Keratinocyte (primary cell): ENCODE measurements around the gene TMEM88. TPM values are rescaled to one million over a fixed set of nuclear protein-coding genes. Genes with fewer than 3 reads are reported as not detected.

Experiments
- DNase-seq: peaks from one replicate; pipeline ENCODE4 v3.0.0-alpha.2; 2011; ENCODE audit warnings: low read depth, missing footprints, low spot score
- FAIRE-seq: peaks from 2 replicates; lab custom pipeline; 2011; peaks lifted over from hg19 to GRCh38; lab: Jason Lieb, UNC
- H2AFZ ChIP-seq: 2 replicates; pipeline ENCODE4 v1.6.0; 2012; ENCODE audit warnings: low read length, control low read depth, inconsistent platforms; ENCODE audit not compliant: control insufficient read depth
- H3K27ac ChIP-seq: 2 replicates; pipeline ENCODE4 v1.5.1; 2011; ENCODE audit warnings: low read length; ENCODE audit not compliant: control insufficient read depth, insufficient read depth
- H3K27me3 ChIP-seq: 3 replicates; pipeline ENCODE4 v1.6.0; 2011; ENCODE audit warnings: low read length; ENCODE audit not compliant: control insufficient read depth, insufficient read depth; ENCODE audit errors: extremely low read depth
- H3K36me3 ChIP-seq, 2 experiments: 2 replicates in 1 of 2; 3 replicates in 1 of 2; pipeline ENCODE4 v1.5.1; 2011; ENCODE audit warnings: low read length in 2 of 2, mild to moderate bottlenecking in 1 of 2; ENCODE audit not compliant: control insufficient read depth in 2 of 2, insufficient read depth in 2 of 2; ENCODE audit errors: extremely low read depth in 1 of 2
- H3K4me1 ChIP-seq: 3 replicates; pipeline ENCODE4 v1.5.1; 2011; ENCODE audit warnings: low read length; ENCODE audit not compliant: control insufficient read depth, insufficient read depth; ENCODE audit errors: extremely low read depth
- H3K4me2 ChIP-seq: 3 replicates; pipeline ENCODE4 v1.6.0; 2011; ENCODE audit warnings: low read depth, low read length; ENCODE audit not compliant: control insufficient read depth, insufficient read depth; ENCODE audit errors: extremely low read depth
- H3K4me3 ChIP-seq, 3 experiments: fragments of 200-600 bp in 1 of 3; sonication (generic) in 1 of 3; 2 replicates in 2 of 3; 3 replicates in 1 of 3; pipeline ENCODE4 v1.5.1; 2011 to 2016; ENCODE audit warnings: low read length in 3 of 3, mild to moderate bottlenecking in 3 of 3, control low read depth in 2 of 3, inconsistent platforms in 1 of 3, low read depth in 1 of 3, mixed read lengths in 1 of 3, mixed run types in 1 of 3, moderate library complexity in 1 of 3; ENCODE audit not compliant: control insufficient read depth in 2 of 3, insufficient read depth in 2 of 3; ENCODE audit errors: extremely low read depth in 1 of 3
- H3K79me2 ChIP-seq: 2 replicates; pipeline ENCODE4 v1.6.0; 2012; ENCODE audit warnings: low read length; ENCODE audit not compliant: control insufficient read depth, insufficient read depth
- H3K9ac ChIP-seq: 3 replicates; pipeline ENCODE4 v1.6.0; 2011; ENCODE audit warnings: low read length; ENCODE audit not compliant: control insufficient read depth, insufficient read depth; ENCODE audit errors: extremely low read depth
- H3K9me1 ChIP-seq: 3 replicates; pipeline ENCODE4 v1.6.0; 2011; ENCODE audit warnings: low read length; ENCODE audit not compliant: control insufficient read depth, insufficient read depth; ENCODE audit errors: extremely low read depth
- H3K9me3 ChIP-seq: 2 replicates; pipeline ENCODE4 v1.5.1; 2012; ENCODE audit warnings: low read depth, low read length; ENCODE audit not compliant: control insufficient read depth
- H4K20me1 ChIP-seq: 3 replicates; pipeline ENCODE4 v1.6.0; 2011; ENCODE audit warnings: low read length; ENCODE audit not compliant: control insufficient read depth, insufficient read depth; ENCODE audit errors: extremely low read depth
- CTCF ChIP-seq, 3 experiments: IDR thresholded peaks in 1 of 3; conservative IDR thresholded peaks in 1 of 3; optimal IDR thresholded peaks in 1 of 3; 2 replicates in 2 of 3; 3 replicates in 1 of 3; pipeline versions ENCODE3 to v1.5.1; 2011; ENCODE audit warnings: low read length in 3 of 3, mild to moderate bottlenecking in 3 of 3, moderate library complexity in 2 of 3, control low read depth in 1 of 3, inconsistent platforms in 1 of 3; ENCODE audit not compliant: insufficient read depth in 2 of 3; ENCODE audit errors: extremely low read depth in 1 of 3
- EZH2 ChIP-seq: IDR thresholded peaks from one replicate; pipeline ENCODE4 v1.6.1; 2012; ENCODE audit warnings: inconsistent platforms, mild to moderate bottlenecking, low read length, moderate library complexity
- dilution Hi-C: fragments of 300-500 bp; cut with MboI; formaldehyde crosslinking; loops from one replicate; pipeline ENCODE4 v1.7.0; 2020; ENCODE audit warnings: low sequenced_read_pairs; ENCODE audit not compliant: extremely low pct_ligation_motif_present
- polyA plus RNA-seq, 5 experiments: library from polyadenylated mRNA; depleted of rRNA in 3 of 5; stranded (reverse) in 3 of 5; stranded (forward) in 1 of 5; unstranded in 1 of 5; fragments of >200 nt; gene quantifications; 1 replicate in 1 of 5; 2 replicates in 3 of 5; 3 replicates in 1 of 5; pipeline versions ENCODE4 v1.2.1 to v1.2.3, GENCODE V29; 2011 to 2012; ENCODE audit warnings: missing spikeins in 2 of 5, low read depth in 1 of 5, low replicate concordance in 1 of 5

TMEM88 gene
- polyA plus RNA-seq, 1 donor (not counting 4 experiments of a cell fraction or from before 2014, with no cell fraction given): 0.45 TPM

GRCh38 chr17:7889166-7889955, 34.5 kb downstream of the TMEM88 start:
- Histone ChIP-seq H3K36me3 (peaks cover 20 to 36% of the 10 kb centered on the region in 2 experiments), H4K20me1 (no peaks in the 10 kb centered on the region), H3K9me3 (no peaks in the 10 kb centered on the region), H2AFZ (no peak overlapping the region), H3K4me2 (peak overlapping the region; percentile 88), H3K9me1 (no peaks in the 10 kb centered on the region), H3K9ac (peak overlapping the region; percentile 87), H3K4me3 (peak overlapping the region in 2 of 3 experiments; percentile 61 to 76), H3K79me2 (peaks cover 18% of the 10 kb centered on the region), H3K4me1 (peaks cover 31% of the 10 kb centered on the region), H3K27ac (peak overlapping the region; percentile 89), H3K27me3 (no peaks in the 10 kb centered on the region)
- DNase-seq (peak; percentile 75), FAIRE-seq (peak; percentile 70)
- dilution Hi-C loops: no loop called here
- TF ChIP-seq EZH2 (no peak), CTCF (optimal IDR thresholded peaks at IDR 0.05 in 1 of 3, IDR thresholded peaks at IDR 0.05 in 1 of 3, conservative IDR thresholded peaks at IDR 0.05 in 1 of 3; ENCODE audit: extremely low read depth in 1 of 3, insufficient read depth in 2 of 3, low read length in 3 of 3) (peak; percentile 39 to 53 (median 46))

- H3K9ac ChIP-seq: no peak overlapping the region
Measured at GRCh38 chr17:7893187-7893880, 38.5 kb downstream of the TMEM88 start.

More at GRCh38 chr17:7893187-7893880, 38.5 kb downstream of the TMEM88 start:
- H3K9me3 ChIP-seq: no peaks in the 10 kb centered on the region
- H3K27ac ChIP-seq: no peak overlapping the region
- dilution Hi-C loops: no loop called here
- no peak overlapping the region for H2AFZ ChIP-seq
- TF ChIP-seq EZH2 (no peak), CTCF (optimal IDR thresholded peaks at IDR 0.05 in 1 of 3, IDR thresholded peaks at IDR 0.05 in 1 of 3, conservative IDR thresholded peaks at IDR 0.05 in 1 of 3; ENCODE audit: extremely low read depth in 1 of 3, insufficient read depth in 2 of 3, low read length in 3 of 3) (no peak)
- H3K4me3 ChIP-seq: no peak overlapping the region
- H3K36me3 ChIP-seq: peaks cover 42 to 50% of the 10 kb centered on the region in 2 experiments
- no peak overlapping the region for H3K4me2 ChIP-seq
- no peaks in the 10 kb centered on the region for H4K20me1 ChIP-seq
- no peaks in the 10 kb centered on the region for H3K9me1 ChIP-seq
- H3K79me2 ChIP-seq: peaks cover 6% of the 10 kb centered on the region
- no peak for DNase-seq
- H3K4me1 ChIP-seq: peaks cover 15% of the 10 kb centered on the region
- H3K27me3 ChIP-seq: no peaks in the 10 kb centered on the region
- FAIRE-seq: no peak
